Measurements from ENCODE around the gene MIEF2. TPM values are rescaled to one million over a fixed set of nuclear protein-coding genes. Genes with fewer than 3 reads are reported as not detected.

Gene MIEF2
- total and polyA plus RNA-seq, 2 donors (not counting 3 experiments of a cell fraction or from before 2014, with no cell fraction given), result 8.3 to 22.7 TPM

DNA sequence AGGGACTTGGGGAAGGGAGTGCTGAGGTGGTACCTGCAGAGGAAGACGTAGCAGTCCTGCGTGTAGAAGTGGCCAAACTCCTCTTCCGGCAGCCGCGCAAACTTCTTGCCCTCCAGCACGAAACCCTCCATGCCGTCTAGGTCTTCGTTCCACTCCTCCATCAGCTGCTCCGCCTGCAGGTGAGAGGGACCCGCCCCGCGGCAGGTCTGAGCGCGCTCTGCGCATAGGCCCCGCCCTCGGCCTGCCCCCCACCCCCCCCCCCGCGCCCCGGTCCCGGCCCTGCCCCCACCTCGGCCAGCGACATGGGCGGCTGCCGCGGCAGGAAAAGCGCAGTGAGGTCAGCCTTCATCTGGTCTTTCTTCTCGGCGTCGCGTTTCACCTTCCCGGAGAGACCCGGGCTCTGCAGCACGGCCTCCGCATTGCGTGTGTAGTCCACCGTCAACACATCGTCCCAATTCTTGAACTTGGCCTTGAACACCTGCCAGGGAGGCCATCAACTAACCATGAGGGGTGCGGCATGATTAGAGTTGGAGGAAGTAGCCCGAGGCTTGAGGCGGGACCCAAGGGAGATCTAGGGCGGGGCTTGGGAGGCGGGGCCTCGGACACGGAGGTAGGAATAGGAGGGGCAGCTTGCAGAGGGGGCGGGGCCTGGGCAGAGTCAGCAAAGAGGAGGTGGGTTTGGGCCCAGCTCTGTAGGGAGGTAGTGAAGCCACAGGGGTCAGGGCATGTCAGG, 13.4 kb upstream of the MIEF2 start:
- DNase-seq (ENCODE audit: low read depth, low spot score) (peak; percentile 57), FAIRE-seq (peak; percentile 40)
- ChIA-PET CTCF (interaction anchor here (0.9 to 2.5 kb wide), 8 partner anchors 9 to 105 kb away, joined by 3 to 13 read pairs (median 4); no protein-coding TSS in a partner anchor), POLR2A (interaction anchor here (0.5 kb wide), 1 partner anchor 114 kb away, joined by 3 read pairs; no protein-coding TSS in a partner anchor)
- H2AFZ ChIP-seq (ENCODE audit: low read depth, low read length), result no peak overlapping the region
- H3K9me1 ChIP-seq (replicated peaks; ENCODE audit: control insufficient read depth, extremely low read depth, insufficient read depth, low read length), result no peaks in the 10 kb centered on the region
- TF ChIP-seq POLR2AphosphoS5 (IDR thresholded peaks at IDR 0.05; ENCODE audit: insufficient read depth, low read depth, low read length), result peak; percentile 49
- TF ChIP-seq JUN (IDR thresholded peaks at IDR 0.05; ENCODE audit: borderline replicate concordance, insufficient read depth, insufficient read length, low read depth), result no peak
- H3K79me2 ChIP-seq (ENCODE audit: control insufficient read depth, insufficient read depth, low read length), result no peaks in the 10 kb centered on the region
- intact Hi-C loops (cut with micrococcal nuclease) (loop anchor here (1.0 to 5.0 kb wide), 2 partner anchors 11 to 55 kb away; no protein-coding TSS in a partner anchor), dilution Hi-C loops (cut with MboI; ENCODE audit: extremely low pct_ligation_motif_present, low sequenced_read_pairs) (no loop called here)
- H3K27me3 ChIP-seq (ENCODE audit: control insufficient read depth in 2 of 2, insufficient read depth in 2 of 2, low read length in 2 of 2), result no peaks in the 10 kb centered on the region
- H3K4me1 ChIP-seq (ENCODE audit: control insufficient read depth, extremely low read depth, insufficient read depth, low read length), result peaks cover 23% of the 10 kb centered on the region
- H3K36me3 ChIP-seq (ENCODE audit: control insufficient read depth in 2 of 2, extremely low read depth in 1 of 2, insufficient read depth in 2 of 2, low read length in 2 of 2), result peaks cover 14 to 51% of the 10 kb centered on the region in 2 experiments
- H4K20me1 ChIP-seq (replicated peaks; ENCODE audit: control insufficient read depth, extremely low read depth, insufficient read depth, low read length), result no peaks in the 10 kb centered on the region
- H3K27ac ChIP-seq (ENCODE audit: insufficient read depth, low read depth, low read length), result no peak overlapping the region
- H3K9ac ChIP-seq (replicated peaks; ENCODE audit: extremely low read depth, insufficient read depth, low read length), result no peak overlapping the region
- no peaks in the 10 kb centered on the region for H3K9me3 ChIP-seq (replicated peaks; ENCODE audit: control insufficient read depth, insufficient read depth, low read length)
- no peak overlapping the region for H3K4me3 ChIP-seq (replicated peaks in 1 of 3; ENCODE audit: insufficient read depth in 1 of 3, low read depth in 1 of 3, low read length in 3 of 3)
- no peak overlapping the region for H3K4me2 ChIP-seq (ENCODE audit: insufficient read depth, low read length)
- BruUV-seq (replicated peaks), result no TSS peak

DNA sequence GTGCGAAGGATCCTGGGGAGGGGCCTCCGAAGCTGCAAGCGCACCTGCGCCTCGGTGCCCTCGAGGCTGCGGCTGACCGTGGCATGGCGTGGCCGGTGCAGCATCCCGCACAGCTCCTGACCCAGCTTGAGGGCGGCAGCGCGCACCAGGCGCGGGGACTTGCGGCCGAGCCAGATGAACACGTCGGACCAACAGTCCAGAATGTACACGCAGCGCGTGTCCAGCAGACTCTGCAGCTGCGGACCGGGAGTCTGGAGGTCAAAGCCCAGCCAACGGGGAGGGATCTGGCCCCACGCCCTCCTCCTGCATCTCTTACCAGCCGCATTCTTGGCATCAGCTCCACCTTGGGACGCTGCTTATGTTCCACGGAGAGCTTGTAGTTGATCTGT, 12.9 kb upstream of the MIEF2 start:
- no TSS peak for BruUV-seq (replicated peaks)
- no peaks in the 10 kb centered on the region for H4K20me1 ChIP-seq (replicated peaks; ENCODE audit: control insufficient read depth, extremely low read depth, insufficient read depth, low read length)
- no peak overlapping the region for H3K4me3 ChIP-seq (replicated peaks in 1 of 3; ENCODE audit: insufficient read depth in 1 of 3, low read depth in 1 of 3, low read length in 3 of 3)
- H3K4me1 ChIP-seq (ENCODE audit: control insufficient read depth, extremely low read depth, insufficient read depth, low read length), result peaks cover 23% of the 10 kb centered on the region
- H3K4me2 ChIP-seq (ENCODE audit: insufficient read depth, low read length), result no peak overlapping the region
- POLR2A ChIA-PET, result interaction anchor here (0.5 kb wide), 1 partner anchor 114 kb away, joined by 3 read pairs; no protein-coding TSS in a partner anchor
- peaks cover 14 to 53% of the 10 kb centered on the region in 2 experiments for H3K36me3 ChIP-seq (ENCODE audit: control insufficient read depth in 2 of 2, extremely low read depth in 1 of 2, insufficient read depth in 2 of 2, low read length in 2 of 2)
- H3K79me2 ChIP-seq (ENCODE audit: control insufficient read depth, insufficient read depth, low read length), result no peaks in the 10 kb centered on the region
- H3K27me3 ChIP-seq (ENCODE audit: control insufficient read depth in 2 of 2, insufficient read depth in 2 of 2, low read length in 2 of 2), result no peaks in the 10 kb centered on the region
- H3K9me3 ChIP-seq (replicated peaks; ENCODE audit: control insufficient read depth, insufficient read depth, low read length), result no peaks in the 10 kb centered on the region
- intact Hi-C loops (cut with micrococcal nuclease), result loop anchor here (1.0 to 5.0 kb wide), 2 partner anchors 11 to 55 kb away; no protein-coding TSS in a partner anchor
- H3K9ac ChIP-seq (replicated peaks; ENCODE audit: extremely low read depth, insufficient read depth, low read length), result no peak overlapping the region
- H3K9me1 ChIP-seq (replicated peaks; ENCODE audit: control insufficient read depth, extremely low read depth, insufficient read depth, low read length), result no peaks in the 10 kb centered on the region
- CTCF ChIA-PET, result interaction anchor here (0.9 to 2.5 kb wide), 9 partner anchors 9 to 105 kb away, joined by 3 to 13 read pairs (median 4); no protein-coding TSS in a partner anchor
- no peak overlapping the region for H2AFZ ChIP-seq (ENCODE audit: low read depth, low read length)
- no peak for FAIRE-seq
- no peak for TF ChIP-seq POLR2A (IDR thresholded peaks at IDR 0.05; ENCODE audit: low read depth, low read length)
- TF ChIP-seq, protein P1, sequence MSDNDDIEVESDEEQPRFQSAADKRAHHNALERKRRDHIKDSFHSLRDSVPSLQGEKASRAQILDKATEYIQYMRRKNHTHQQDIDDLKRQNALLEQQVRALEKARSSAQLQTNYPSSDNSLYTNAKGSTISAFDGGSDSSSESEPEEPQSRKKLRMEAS (IDR thresholded peaks at IDR 0.05; ENCODE audit: insufficient read depth, insufficient read length), result no peak
- TF ChIP-seq EZH2 (IDR thresholded peaks at IDR 0.05; ENCODE audit: borderline replicate concordance, low read depth, low read length, severe bottlenecking), result no peak
- no peak for TF ChIP-seq GATA2 (IDR thresholded peaks at IDR 0.05; ENCODE audit: insufficient read depth, insufficient read length, low read depth, low read length)
- dilution Hi-C loops (cut with MboI; ENCODE audit: extremely low pct_ligation_motif_present, low sequenced_read_pairs), result no loop called here
- peak overlapping the region; percentile 82 for H3K27ac ChIP-seq (ENCODE audit: insufficient read depth, low read depth, low read length)
- DNase-seq (ENCODE audit: low read depth, low spot score), result peak; percentile 20
